ENCODE results near the gene RAB40C.
A peak's percentile ranks its signal among the peaks of the same experiment; 100 is the strongest.

Gene RAB40C

GRCh38 chr16:598823-599739, 9.2 kb downstream of the RAB40C start:
- Histone ChIP-seq H3K9ac (ENCODE audit: low read length) (no peak overlapping the region), H3K4me3 (ENCODE audit: low read length) (no peak overlapping the region), H3K4me2 (ENCODE audit: low read length) (no peak overlapping the region), H3K27ac (ENCODE audit: low read length) (no peak overlapping the region), H3K27me3 (ENCODE audit: low read depth, low read length) (no peaks in the 10 kb centered on the region), H4K20me1 (ENCODE audit: insufficient read depth, low read length) (peaks cover 4% of the 10 kb centered on the region; the same call in 1 of the 2 replicates), H3K79me2 (ENCODE audit: low read length) (no peaks in the 10 kb centered on the region; the same call in 1 of the 2 replicates), H2AFZ (ENCODE audit: low read depth, low read length) (no peak overlapping the region), H3K36me3 (replicated peaks; ENCODE audit: low read depth, low read length) (peaks cover 8% of the 10 kb centered on the region), H3K4me1 (ENCODE audit: low read length) (no peaks in the 10 kb centered on the region), H3K9me3 (ENCODE audit: insufficient read depth, low read length) (no peaks in the 10 kb centered on the region)
- TF ChIP-seq CTCF (IDR thresholded peaks at IDR 0.05; ENCODE audit: low read depth, low read length) = no peak
- TF ChIP-seq EZH2phosphoT487 (IDR thresholded peaks at IDR 0.05; ENCODE audit: low read depth) = no peak

- H3K36me3 ChIP-seq (replicated peaks; ENCODE audit: low read depth, low read length) = peaks cover 8% of the 10 kb centered on the region
- no peak overlapping the region for H3K9ac ChIP-seq (ENCODE audit: low read length)
- H3K79me2 ChIP-seq (ENCODE audit: low read length) = 0 out of 2 replicates have a peak, but pooled peaks cover 2% of the 10 kb centered on the region
- no peak overlapping the region for H3K27ac ChIP-seq (ENCODE audit: low read length)
- H3K4me1 ChIP-seq (ENCODE audit: low read length) = no peaks in the 10 kb centered on the region
- no peak overlapping the region for H3K4me3 ChIP-seq (ENCODE audit: low read length)
- H3K9me3 ChIP-seq (ENCODE audit: insufficient read depth, low read length) = no peaks in the 10 kb centered on the region
- H4K20me1 ChIP-seq (ENCODE audit: insufficient read depth, low read length) = no peaks in the 10 kb centered on the region
- TF ChIP-seq CTCF (IDR thresholded peaks at IDR 0.05; ENCODE audit: low read depth, low read length) (peak; percentile 40), EZH2phosphoT487 (IDR thresholded peaks at IDR 0.05; ENCODE audit: low read depth) (no peak)
- no peaks in the 10 kb centered on the region for H3K27me3 ChIP-seq (ENCODE audit: low read depth, low read length)
- H3K4me2 ChIP-seq (ENCODE audit: low read length) = no peak overlapping the region
- no peak overlapping the region for H2AFZ ChIP-seq (ENCODE audit: low read depth, low read length)
Measured at GRCh38 chr16:600781-601180, 10.9 kb downstream of the RAB40C start.

DNA sequence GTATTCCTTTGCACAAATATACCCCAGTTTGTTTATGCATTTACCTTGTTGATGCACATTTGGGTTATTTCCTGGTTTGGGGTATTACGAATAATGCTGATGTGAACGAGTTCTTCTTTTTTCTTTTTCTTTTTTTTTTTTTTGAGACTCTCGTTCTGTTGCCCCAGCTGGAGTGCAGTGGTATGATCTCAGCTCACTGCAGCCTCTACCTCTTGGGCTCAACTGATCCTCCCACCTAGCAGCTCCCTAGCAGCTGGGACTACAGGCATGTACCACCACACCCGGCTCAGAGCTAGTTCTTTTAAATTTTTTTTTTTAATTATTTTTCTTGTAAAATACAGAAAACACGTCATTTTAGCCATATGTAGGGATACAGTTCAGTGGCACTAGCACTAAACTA, 14.1 kb downstream of the RAB40C start:
- no peaks in the 10 kb centered on the region for H3K27me3 ChIP-seq (ENCODE audit: low read depth, low read length)
- no peaks in the 10 kb centered on the region for H3K9me3 ChIP-seq (ENCODE audit: insufficient read depth, low read length)
- no peaks in the 10 kb centered on the region for H4K20me1 ChIP-seq (ENCODE audit: insufficient read depth, low read length)
- H3K4me3 ChIP-seq (ENCODE audit: low read length) = no peak overlapping the region
- H3K4me1 ChIP-seq (ENCODE audit: low read length) = peaks cover 3% of the 10 kb centered on the region; the same call in 1 of the 2 replicates
- H2AFZ ChIP-seq (ENCODE audit: low read depth, low read length) = no peak overlapping the region
- no peak overlapping the region for H3K27ac ChIP-seq (ENCODE audit: low read length)
- TF ChIP-seq EZH2phosphoT487 (IDR thresholded peaks at IDR 0.05; ENCODE audit: low read depth) (no peak), CTCF (IDR thresholded peaks at IDR 0.05; ENCODE audit: low read depth, low read length) (no peak)
- H3K4me2 ChIP-seq (ENCODE audit: low read length) = no peak overlapping the region
- peaks cover 9% of the 10 kb centered on the region for H3K36me3 ChIP-seq (replicated peaks; ENCODE audit: low read depth, low read length)
- no peak overlapping the region for H3K9ac ChIP-seq (ENCODE audit: low read length)
- H3K79me2 ChIP-seq (ENCODE audit: low read length) = 0 out of 2 replicates have a peak, but pooled peaks cover 2% of the 10 kb centered on the region

DNA sequence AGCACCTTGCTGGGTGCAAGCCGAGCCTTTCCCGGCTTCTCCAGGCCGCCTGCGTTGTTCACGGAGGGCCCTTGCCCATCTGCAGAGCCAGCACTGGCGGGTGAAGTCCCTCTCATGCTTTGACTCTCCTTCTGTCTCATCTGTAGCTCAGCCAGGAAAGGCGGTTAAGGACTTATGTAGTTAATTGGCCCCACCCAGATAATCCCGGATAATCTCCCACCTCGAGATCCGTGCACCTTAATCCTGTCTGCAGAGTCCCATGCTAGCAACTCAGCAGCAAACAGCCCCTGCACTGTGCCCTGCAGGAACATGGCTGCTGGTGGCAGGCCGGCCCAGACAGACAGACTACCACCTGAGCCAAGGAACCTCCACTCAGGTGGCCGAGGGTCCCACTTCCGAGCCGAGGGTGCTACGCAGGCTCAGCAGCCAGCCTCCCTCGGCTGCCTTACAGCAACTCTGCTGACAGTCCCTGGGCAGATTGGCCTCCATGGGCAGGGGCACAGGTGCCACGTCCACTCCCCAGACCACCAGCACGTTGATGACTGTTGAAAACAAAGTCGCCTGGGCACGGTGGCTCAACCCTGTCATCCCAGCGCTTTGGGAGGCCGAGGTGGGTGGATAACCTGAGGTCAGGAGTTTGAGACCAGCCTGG, 16.9 kb downstream of the RAB40C start:
- Histone ChIP-seq H4K20me1 (ENCODE audit: insufficient read depth, low read length) (no peaks in the 10 kb centered on the region), H3K79me2 (ENCODE audit: low read length) (0 out of 2 replicates have a peak, but pooled peaks cover 2% of the 10 kb centered on the region), H3K4me2 (ENCODE audit: low read length) (no peak overlapping the region)

More for the DNA sequence above, 16.9 kb downstream of the RAB40C start:
- Histone ChIP-seq H3K4me1 (ENCODE audit: low read length) (peaks cover 3% of the 10 kb centered on the region; the same call in 1 of the 2 replicates), H2AFZ (ENCODE audit: low read depth, low read length) (no peak overlapping the region), H3K9ac (ENCODE audit: low read length) (no peak overlapping the region), H3K27ac (ENCODE audit: low read length) (no peak overlapping the region), H3K4me3 (ENCODE audit: low read length) (no peak overlapping the region), H3K9me3 (ENCODE audit: insufficient read depth, low read length) (no peaks in the 10 kb centered on the region), H3K36me3 (replicated peaks; ENCODE audit: low read depth, low read length) (peaks cover 3% of the 10 kb centered on the region), H3K27me3 (ENCODE audit: low read depth, low read length) (no peaks in the 10 kb centered on the region)
- TF ChIP-seq CTCF (IDR thresholded peaks at IDR 0.05; ENCODE audit: low read depth, low read length) (no peak), EZH2phosphoT487 (IDR thresholded peaks at IDR 0.05; ENCODE audit: low read depth) (no peak)
